H1 (cell line): Measurements from ENCODE around the gene ZNF446. TPM values are rescaled to one million over a fixed set of nuclear protein-coding genes. Genes with fewer than 3 reads are reported as not detected.
A peak's percentile ranks its signal among the peaks of the same experiment; 100 is the strongest.

Experiments
- BCL11A ChIP-seq, 2 experiments: IDR thresholded peaks; one replicate each; pipeline ENCODE4 v1.6.1; 2011; ENCODE audit warnings: low read depth in 2 of 2, low read length in 2 of 2, mild to moderate bottlenecking in 2 of 2
- CBX8 ChIP-seq: fragments of 300-800, 300-1000 bp; sonication (generic); IDR thresholded peaks from 2 replicates; pipeline ENCODE4 v1.7.1; 2016; ENCODE audit warnings: low read depth, low read length, borderline replicate concordance
- CEBPB ChIP-seq: IDR thresholded peaks from 2 replicates; pipeline ENCODE4 v1.6.1; 2012; ENCODE audit warnings: low read depth, low read length
- CHD2 ChIP-seq: IDR thresholded peaks from 2 replicates; pipeline ENCODE4 v1.6.1; 2012; ENCODE audit warnings: low read length, improper control_type of control experiment
- CHD7 ChIP-seq: fragments of 300-600 bp; sonication (generic); IDR thresholded peaks from 2 replicates; pipeline ENCODE4 v1.7.1; 2012; ENCODE audit warnings: low read length, moderate library complexity, mild to moderate bottlenecking, inconsistent platforms; ENCODE audit not compliant: insufficient replicate concordance
- FOSL1 ChIP-seq: IDR thresholded peaks from 2 replicates; pipeline ENCODE4 v1.6.1; 2011; ENCODE audit warnings: mild to moderate bottlenecking, low read depth, low read length, moderate library complexity; ENCODE audit not compliant: insufficient read depth
- GTF2F1 ChIP-seq: IDR thresholded peaks from 2 replicates; pipeline ENCODE4 v1.6.1; 2012; ENCODE audit warnings: low read depth, low read length, improper control_type of control experiment, borderline replicate concordance
- HDAC6 ChIP-seq: IDR thresholded peaks from one replicate; pipeline ENCODE4 v1.7.1; 2012; ENCODE audit warnings: low read depth, mild to moderate bottlenecking, inconsistent platforms, low read length, moderate library complexity
- TCF12 ChIP-seq: IDR thresholded peaks from 2 replicates; pipeline ENCODE4 v1.6.1; 2011; ENCODE audit warnings: low read depth, mild to moderate bottlenecking, low read length
- polyA plus RNA-seq, 7 experiments: library from polyadenylated mRNA; depleted of rRNA in 3 of 7; stranded (reverse) in 5 of 7; unstranded in 2 of 7; fragments of >200 nt in 5 of 7; fragments of 200-250 nt in 2 of 7; gene quantifications; 1 replicate in 5 of 7; 2 replicates in 1 of 7; 4 replicates in 1 of 7; pipeline versions ENCODE4 v1.2.1 to v1.2.3, GENCODE V29; 2011 to 2013; ENCODE audit warnings: missing spikeins in 2 of 7, mixed read lengths in 2 of 7
- total RNA-seq: library from RNA; stranded (reverse); fragmentation: NEBNext Ultra II Directional; extraction: Animal tissue kit (Norgen Biotek cat#: 25700); gene quantifications from 2 replicates; pipeline ENCODE4 v1.2.1, GENCODE V29; 2021

Gene ZNF446
- total and polyA plus RNA-seq, 2 of the 8 experiments (the other 6 are each of a cell fraction or from before 2014, with no cell fraction given): 4.1 to 5.5 TPM

GRCh38 chr19:58499021-58499927, 23.1 kb downstream of the ZNF446 start (continued):
- no peak for TF ChIP-seq CBX8
- TF ChIP-seq FOSL1: no peak
- TF ChIP-seq CHD7: no peak
- TF ChIP-seq CEBPB: 0 out of 2 replicates have a peak, but pooled peaks have one; percentile 2
- TF ChIP-seq CHD2: no peak
- TF ChIP-seq BCL11A (IDR thresholded peaks at IDR 0.05; ENCODE audit: low read depth in 2 of 2, low read length in 2 of 2): no peak
- TF ChIP-seq GTF2F1: no peak
- TF ChIP-seq HDAC6: no peak
- no peak for TF ChIP-seq TCF12
